Measurements from ENCODE around the gene DLEU7. TPM values are rescaled to one million over a fixed set of nuclear protein-coding genes. Genes with fewer than 3 reads are reported as not detected.

The DLEU7 gene
- total RNA-seq, 1 donor: under 0.01 TPM

DNA sequence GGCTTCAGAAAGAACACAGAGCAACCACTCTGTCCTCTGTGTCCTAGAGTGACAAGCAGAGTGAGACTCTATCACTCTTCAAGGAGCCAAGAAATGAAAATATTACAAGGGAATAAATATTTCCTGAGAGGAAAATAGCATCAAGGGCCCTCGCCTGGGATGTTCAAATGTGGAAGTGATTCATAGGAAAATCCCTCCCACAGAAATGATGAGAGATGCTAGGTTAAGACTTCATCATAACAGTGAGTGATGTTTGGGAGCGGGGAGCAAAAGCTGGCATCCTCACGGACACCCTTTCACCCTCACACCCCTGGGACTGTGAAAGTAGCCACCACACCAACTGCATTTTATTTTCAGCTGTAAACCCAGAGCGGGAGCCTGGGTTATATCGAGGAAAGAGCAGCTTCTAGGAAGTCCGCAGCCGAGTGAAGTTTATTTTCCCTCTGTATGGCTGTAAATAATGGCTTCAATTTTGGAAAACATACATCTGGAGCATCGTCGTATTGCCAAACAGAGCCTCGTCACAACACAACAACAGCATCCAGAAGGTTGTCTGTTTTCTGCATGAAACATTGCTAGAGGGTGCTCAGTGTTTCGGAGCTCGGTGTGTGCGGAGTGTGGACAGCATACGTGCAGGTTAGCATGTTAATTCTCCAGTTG is 54.8 kb downstream of the DLEU7 start:
- DNase-seq (ENCODE audit: low read depth): no peak
- no peak for TF ChIP-seq CTCF (IDR thresholded peaks at IDR 0.05; ENCODE audit: insufficient read depth, low read length)
- H3K4me3 ChIP-seq (ENCODE audit: low read depth, low read length): no peak overlapping the region

DNA sequence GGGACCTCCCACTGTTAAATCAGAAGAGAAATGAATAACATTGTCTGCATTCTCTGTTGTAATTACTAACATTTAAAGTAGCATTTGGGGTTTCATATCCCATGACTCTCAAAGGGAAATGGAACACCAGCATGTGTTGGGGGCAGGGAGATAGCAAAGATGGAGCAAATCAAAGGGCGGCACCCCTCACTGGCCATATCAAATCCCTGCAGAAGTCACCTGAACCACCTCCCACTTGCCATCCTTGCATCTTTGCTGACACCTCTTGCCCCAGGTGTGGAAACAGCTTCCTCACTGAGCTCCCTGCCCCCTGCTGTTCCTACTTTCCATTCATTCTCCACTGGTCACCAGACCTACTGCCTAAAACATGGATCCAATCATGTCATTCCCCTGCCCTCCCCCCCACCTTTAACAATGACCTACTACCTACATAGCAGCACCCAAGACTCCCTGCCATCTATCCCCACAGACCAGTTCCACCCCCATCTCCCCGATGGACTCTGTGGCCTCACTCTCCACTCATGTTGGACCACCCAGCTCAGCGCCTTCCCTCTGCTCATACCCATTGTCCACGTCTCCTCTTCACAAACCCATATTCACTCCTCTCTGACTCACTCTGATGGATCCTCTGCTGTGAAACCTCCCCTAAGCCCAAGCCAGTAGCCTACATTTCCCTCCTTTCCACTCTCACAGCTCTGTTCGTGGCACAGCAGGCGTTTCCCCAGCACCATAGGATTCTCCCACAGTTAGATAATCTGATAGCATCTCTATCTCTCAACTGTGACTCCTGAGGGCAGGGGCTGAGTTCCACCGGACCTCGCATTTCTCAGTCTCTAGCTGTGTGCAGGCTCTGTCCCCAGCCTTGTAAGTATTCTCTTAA is 55.9 kb downstream of the DLEU7 start:
- no peak for DNase-seq (ENCODE audit: low read depth)
- no peak overlapping the region for H3K4me3 ChIP-seq (ENCODE audit: low read depth, low read length)
- no peak for TF ChIP-seq CTCF (IDR thresholded peaks at IDR 0.05; ENCODE audit: insufficient read depth, low read length)

DNA sequence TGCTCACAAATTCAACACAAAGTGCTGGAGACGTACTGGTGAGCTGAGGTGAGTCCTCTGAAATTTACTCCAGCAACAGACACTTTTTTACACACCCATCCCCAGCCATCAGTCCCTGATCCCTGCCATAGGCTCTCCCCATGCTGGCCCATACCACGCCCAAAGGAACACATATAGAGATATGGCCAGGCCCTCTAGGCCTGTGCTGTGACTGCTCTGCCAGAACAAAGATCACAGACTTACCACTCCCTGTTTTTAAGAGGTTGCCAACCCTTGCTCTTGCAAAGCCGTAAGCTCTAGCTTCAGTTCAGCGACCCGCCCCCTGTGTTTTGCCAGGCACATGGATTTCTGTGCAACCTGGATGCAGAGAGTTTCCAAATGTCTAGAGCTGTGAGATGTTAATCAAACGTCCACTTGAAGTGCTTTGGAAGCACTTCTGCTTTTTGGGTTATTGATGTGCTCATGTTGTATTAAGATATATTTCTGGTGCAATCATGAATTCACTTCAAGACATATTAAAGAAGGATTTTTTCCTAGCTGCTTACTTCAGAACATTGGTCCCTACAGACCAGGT is 59.7 kb downstream of the DLEU7 start:
- no peak for DNase-seq (ENCODE audit: low read depth)
- no peak for TF ChIP-seq CTCF (IDR thresholded peaks at IDR 0.05; ENCODE audit: insufficient read depth, low read length)
- H3K4me3 ChIP-seq (ENCODE audit: low read depth, low read length): no peak overlapping the region

DNA sequence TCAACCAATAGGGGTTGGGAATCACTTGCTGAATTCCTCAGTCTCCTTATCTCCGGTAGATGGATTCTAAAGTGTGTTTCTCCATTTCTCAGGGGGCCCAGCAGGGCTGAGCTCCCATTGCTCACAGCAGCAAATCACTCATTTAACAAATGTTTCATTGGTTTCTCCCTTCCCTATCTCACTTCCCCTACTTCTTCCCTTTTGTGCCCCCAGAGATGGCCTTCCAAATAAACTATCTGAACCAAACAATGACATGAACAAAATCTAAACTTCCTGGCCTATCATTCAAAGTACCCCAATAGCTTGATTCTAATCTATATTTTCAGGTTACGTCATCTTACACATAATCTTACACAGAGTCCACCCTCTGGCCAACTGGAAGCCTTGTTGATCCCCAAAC is 60.4 kb downstream of the DLEU7 start:
- no peak overlapping the region for H3K4me3 ChIP-seq (ENCODE audit: low read depth, low read length)
- no peak for TF ChIP-seq CTCF (IDR thresholded peaks at IDR 0.05; ENCODE audit: insufficient read depth, low read length)
- no peak for DNase-seq (ENCODE audit: low read depth)

DNA sequence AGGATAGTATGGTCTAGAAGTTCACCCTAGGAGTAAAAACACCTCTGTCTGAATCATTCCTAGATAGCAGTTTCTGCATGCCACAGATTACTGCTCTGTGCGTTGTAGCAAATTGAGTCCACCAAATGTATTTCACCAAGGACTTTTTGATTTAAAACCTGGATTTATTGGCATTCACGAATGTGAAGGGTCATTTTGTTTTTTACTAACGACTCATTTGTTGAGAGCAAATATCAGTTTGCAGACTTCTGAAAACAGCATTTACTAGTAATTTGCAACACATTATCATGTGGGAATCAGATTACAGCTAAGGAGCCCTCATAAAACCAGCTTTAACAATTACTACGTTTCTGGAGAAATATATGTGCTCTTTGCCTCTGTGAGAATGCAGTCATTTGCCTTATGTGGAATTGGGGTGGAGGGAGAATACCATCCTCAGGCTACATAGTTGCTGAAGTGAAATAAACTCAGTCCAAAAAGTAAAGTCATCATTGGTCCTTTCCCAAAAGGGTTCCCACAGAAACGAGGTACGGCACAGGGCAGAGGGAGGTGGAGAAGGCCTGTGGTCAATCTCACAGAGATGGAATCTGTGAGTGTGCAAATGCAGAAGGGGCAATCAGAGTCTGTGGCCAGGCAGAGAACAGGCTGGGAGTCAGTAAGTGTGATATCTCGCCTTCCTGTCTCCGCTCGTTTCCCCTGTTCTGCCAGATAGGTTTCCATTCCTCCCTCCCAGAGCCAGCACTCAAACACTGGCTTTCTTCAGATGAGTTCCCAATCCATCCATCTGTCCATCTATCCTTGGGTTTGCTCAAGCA is 63.1 kb downstream of the DLEU7 start:
- peak; percentile 19 for DNase-seq (ENCODE audit: low read depth)
- H3K4me3 ChIP-seq (ENCODE audit: low read depth, low read length): no peak overlapping the region

More for the DNA sequence above, 63.1 kb downstream of the DLEU7 start:
- TF ChIP-seq CTCF (IDR thresholded peaks at IDR 0.05; ENCODE audit: insufficient read depth, low read length): no peak
